ENCODE results near the gene TMEM120A.

TMEM120A gene

GRCh38 chr7:75987805-75988567, 6.4 kb downstream of the TMEM120A start:
- no peak overlapping the region for H3K4me3 Mint-ChIP-seq

GRCh38 chr7:75987026-75987804, 7.2 kb downstream of the TMEM120A start:
- Mint-ChIP-seq H3K4me1 (ENCODE audit: low read depth) (peaks cover 6% of the 10 kb centered on the region), H3K27me3 (no peaks in the 10 kb centered on the region), H3K9me3 (no peaks in the 10 kb centered on the region), H3K4me3 (no peak overlapping the region), H3K27ac (no peak overlapping the region), H3K36me3 (ENCODE audit: low read depth) (peaks cover 8% of the 10 kb centered on the region)

More at GRCh38 chr7:75987805-75988567, 6.4 kb downstream of the TMEM120A start:
- H3K9me3 Mint-ChIP-seq: no peaks in the 10 kb centered on the region
- H3K27me3 Mint-ChIP-seq: no peaks in the 10 kb centered on the region
- no peak overlapping the region for H3K27ac Mint-ChIP-seq
- peaks cover 8% of the 10 kb centered on the region for H3K36me3 Mint-ChIP-seq (ENCODE audit: low read depth)
- H3K4me1 Mint-ChIP-seq (ENCODE audit: low read depth): peaks cover 6% of the 10 kb centered on the region

- H3K9me3 Mint-ChIP-seq: no peaks in the 10 kb centered on the region
- no peak overlapping the region for H3K27ac Mint-ChIP-seq
- peaks cover 6% of the 10 kb centered on the region for H3K4me1 Mint-ChIP-seq (ENCODE audit: low read depth)
- peaks cover 8% of the 10 kb centered on the region for H3K36me3 Mint-ChIP-seq (ENCODE audit: low read depth)
- no peak overlapping the region for H3K4me3 Mint-ChIP-seq
- H3K27me3 Mint-ChIP-seq: no peaks in the 10 kb centered on the region
Measured at GRCh38 chr7:75986147-75986781, 8.1 kb downstream of the TMEM120A start.

- no peaks in the 10 kb centered on the region for H3K27me3 Mint-ChIP-seq
- H3K9me3 Mint-ChIP-seq: no peaks in the 10 kb centered on the region
- no peak overlapping the region for H3K27ac Mint-ChIP-seq
- peaks cover 8% of the 10 kb centered on the region for H3K36me3 Mint-ChIP-seq (ENCODE audit: low read depth)
- peaks cover 6% of the 10 kb centered on the region for H3K4me1 Mint-ChIP-seq (ENCODE audit: low read depth)
- H3K4me3 Mint-ChIP-seq: no peak overlapping the region
Measured at GRCh38 chr7:75985518-75986146, 8.8 kb downstream of the TMEM120A start.

- peaks cover 11% of the 10 kb centered on the region for H3K36me3 Mint-ChIP-seq (ENCODE audit: low read depth)
- H3K27me3 Mint-ChIP-seq: no peaks in the 10 kb centered on the region
- H3K4me3 Mint-ChIP-seq: no peak overlapping the region
- no peaks in the 10 kb centered on the region for H3K9me3 Mint-ChIP-seq
- no peak overlapping the region for H3K27ac Mint-ChIP-seq
- peaks cover 6% of the 10 kb centered on the region for H3K4me1 Mint-ChIP-seq (ENCODE audit: low read depth)
Measured at GRCh38 chr7:75985009-75985517, 9.3 kb downstream of the TMEM120A start.

GRCh38 chr7:75984130-75985008, 10.0 kb downstream of the TMEM120A start:
- Mint-ChIP-seq H3K4me1 (ENCODE audit: low read depth) (peaks cover under 1% of the 10 kb centered on the region), H3K36me3 (ENCODE audit: low read depth) (peaks cover 12% of the 10 kb centered on the region), H3K9me3 (no peaks in the 10 kb centered on the region), H3K4me3 (no peak overlapping the region), H3K27ac (no peak overlapping the region), H3K27me3 (no peaks in the 10 kb centered on the region)

GRCh38 chr7:75983471-75984129, 10.8 kb downstream of the TMEM120A start:
- no peaks in the 10 kb centered on the region for H3K9me3 Mint-ChIP-seq
- no peaks in the 10 kb centered on the region for H3K27me3 Mint-ChIP-seq
- H3K27ac Mint-ChIP-seq: no peak overlapping the region
- no peak overlapping the region for H3K4me3 Mint-ChIP-seq
- peaks cover 12% of the 10 kb centered on the region for H3K36me3 Mint-ChIP-seq (ENCODE audit: low read depth)
- H3K4me1 Mint-ChIP-seq (ENCODE audit: low read depth): no peaks in the 10 kb centered on the region

GRCh38 chr7:75982306-75983064, 11.9 kb downstream of the TMEM120A start:
- no peaks in the 10 kb centered on the region for H3K27me3 Mint-ChIP-seq
- no peaks in the 10 kb centered on the region for H3K4me1 Mint-ChIP-seq (ENCODE audit: low read depth)
- H3K36me3 Mint-ChIP-seq (ENCODE audit: low read depth): peaks cover 12% of the 10 kb centered on the region
- no peaks in the 10 kb centered on the region for H3K9me3 Mint-ChIP-seq
- H3K4me3 Mint-ChIP-seq: no peak overlapping the region
- H3K27ac Mint-ChIP-seq: no peak overlapping the region

GRCh38 chr7:75981453-75982305, 12.7 kb downstream of the TMEM120A start:
- peaks cover 5% of the 10 kb centered on the region for H3K36me3 Mint-ChIP-seq (ENCODE audit: low read depth)
- no peaks in the 10 kb centered on the region for H3K9me3 Mint-ChIP-seq
- H3K4me3 Mint-ChIP-seq: no peak overlapping the region
- no peak overlapping the region for H3K27ac Mint-ChIP-seq
- no peaks in the 10 kb centered on the region for H3K27me3 Mint-ChIP-seq
- no peaks in the 10 kb centered on the region for H3K4me1 Mint-ChIP-seq (ENCODE audit: low read depth)

GRCh38 chr7:75981203-75981452, 13.3 kb downstream of the TMEM120A start:
- Mint-ChIP-seq H3K4me1 (ENCODE audit: low read depth) (no peaks in the 10 kb centered on the region), H3K4me3 (no peak overlapping the region), H3K27me3 (no peaks in the 10 kb centered on the region), H3K27ac (no peak overlapping the region), H3K9me3 (no peaks in the 10 kb centered on the region), H3K36me3 (ENCODE audit: low read depth) (peaks cover 4% of the 10 kb centered on the region)

- Mint-ChIP-seq H3K36me3 (ENCODE audit: low read depth) (peaks cover 4% of the 10 kb centered on the region), H3K4me1 (ENCODE audit: low read depth) (no peaks in the 10 kb centered on the region), H3K9me3 (no peaks in the 10 kb centered on the region), H3K27me3 (no peaks in the 10 kb centered on the region), H3K27ac (no peak overlapping the region), H3K4me3 (no peak overlapping the region)
Measured at GRCh38 chr7:75980430-75981202, 13.8 kb downstream of the TMEM120A start.

Measured in stimulated activated naive CD8-positive, alpha-beta T cell treated with anti-CD3 and anti-CD28 coated beads, Interleukin-15, Interleukin-2, amounts not matched to agents 100 ng/mL and 50 ng/mL, for 24 hours (primary cell).